HCT116 (cell line): ENCODE results near the gene UGT1A9.

ENCODE experiments used
- EZH2 ChIP-seq: fragments of 200-600 bp; sonication (generic); IDR thresholded peaks from 2 replicates; pipeline ENCODE4 v1.6.1; 2017; ENCODE audit warnings: antibody characterized with exemption, mixed run types
- ZNF274 ChIP-seq: fragments of 200-500 bp; sonication (Bioruptor generic); IDR thresholded peaks from 2 replicates; pipeline ENCODE4 v1.6.1; 2014; ENCODE audit warnings: mild to moderate bottlenecking, low read depth, low read length, inconsistent platforms
- TF ChIP-seq, protein P1 (sequence below): IDR thresholded peaks from 2 replicates; pipeline ENCODE4 v1.6.1; 2012; ENCODE audit warnings: low read depth

DNA sequence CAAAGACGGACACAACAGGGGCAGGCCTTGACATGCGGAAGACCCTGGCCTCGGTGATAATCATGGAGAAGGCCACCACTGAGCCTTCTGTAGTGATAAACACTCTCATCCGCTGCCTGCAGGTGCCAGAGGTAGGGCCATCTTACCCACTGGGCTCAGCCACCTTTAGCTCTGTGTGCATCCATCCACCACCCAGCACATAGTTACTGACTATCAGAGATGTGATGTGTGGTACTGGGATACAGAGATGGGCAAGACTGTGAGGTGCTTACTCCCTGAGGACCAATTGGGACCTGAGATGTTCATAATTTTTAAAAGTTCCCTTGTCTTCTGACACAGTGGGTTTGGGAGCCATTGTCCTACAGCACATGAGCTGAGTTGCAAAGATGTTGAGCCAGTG lies 108.0 kb downstream of the UGT1A9 start:
- TF ChIP-seq, protein P1, sequence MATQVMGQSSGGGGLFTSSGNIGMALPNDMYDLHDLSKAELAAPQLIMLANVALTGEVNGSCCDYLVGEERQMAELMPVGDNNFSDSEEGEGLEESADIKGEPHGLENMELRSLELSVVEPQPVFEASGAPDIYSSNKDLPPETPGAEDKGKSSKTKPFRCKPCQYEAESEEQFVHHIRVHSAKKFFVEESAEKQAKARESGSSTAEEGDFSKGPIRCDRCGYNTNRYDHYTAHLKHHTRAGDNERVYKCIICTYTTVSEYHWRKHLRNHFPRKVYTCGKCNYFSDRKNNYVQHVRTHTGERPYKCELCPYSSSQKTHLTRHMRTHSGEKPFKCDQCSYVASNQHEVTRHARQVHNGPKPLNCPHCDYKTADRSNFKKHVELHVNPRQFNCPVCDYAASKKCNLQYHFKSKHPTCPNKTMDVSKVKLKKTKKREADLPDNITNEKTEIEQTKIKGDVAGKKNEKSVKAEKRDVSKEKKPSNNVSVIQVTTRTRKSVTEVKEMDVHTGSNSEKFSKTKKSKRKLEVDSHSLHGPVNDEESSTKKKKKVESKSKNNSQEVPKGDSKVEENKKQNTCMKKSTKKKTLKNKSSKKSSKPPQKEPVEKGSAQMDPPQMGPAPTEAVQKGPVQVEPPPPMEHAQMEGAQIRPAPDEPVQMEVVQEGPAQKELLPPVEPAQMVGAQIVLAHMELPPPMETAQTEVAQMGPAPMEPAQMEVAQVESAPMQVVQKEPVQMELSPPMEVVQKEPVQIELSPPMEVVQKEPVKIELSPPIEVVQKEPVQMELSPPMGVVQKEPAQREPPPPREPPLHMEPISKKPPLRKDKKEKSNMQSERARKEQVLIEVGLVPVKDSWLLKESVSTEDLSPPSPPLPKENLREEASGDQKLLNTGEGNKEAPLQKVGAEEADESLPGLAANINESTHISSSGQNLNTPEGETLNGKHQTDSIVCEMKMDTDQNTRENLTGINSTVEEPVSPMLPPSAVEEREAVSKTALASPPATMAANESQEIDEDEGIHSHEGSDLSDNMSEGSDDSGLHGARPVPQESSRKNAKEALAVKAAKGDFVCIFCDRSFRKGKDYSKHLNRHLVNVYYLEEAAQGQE = no peak
- TF ChIP-seq EZH2 (no peak), ZNF274 (no peak)
